GM18520 (cell line): ENCODE data around the gene PLA2G4F.
A peak's percentile ranks its signal among the peaks of the same experiment; 100 is the strongest.

ENCODE experiments used
- ATAC-seq: cut with Tn5 transposase; IDR thresholded peaks from one replicate; pipeline ENCODE4 v1.9.1; 2021; ENCODE audit not compliant: unreplicated experiment

Gene PLA2G4F

DNA sequence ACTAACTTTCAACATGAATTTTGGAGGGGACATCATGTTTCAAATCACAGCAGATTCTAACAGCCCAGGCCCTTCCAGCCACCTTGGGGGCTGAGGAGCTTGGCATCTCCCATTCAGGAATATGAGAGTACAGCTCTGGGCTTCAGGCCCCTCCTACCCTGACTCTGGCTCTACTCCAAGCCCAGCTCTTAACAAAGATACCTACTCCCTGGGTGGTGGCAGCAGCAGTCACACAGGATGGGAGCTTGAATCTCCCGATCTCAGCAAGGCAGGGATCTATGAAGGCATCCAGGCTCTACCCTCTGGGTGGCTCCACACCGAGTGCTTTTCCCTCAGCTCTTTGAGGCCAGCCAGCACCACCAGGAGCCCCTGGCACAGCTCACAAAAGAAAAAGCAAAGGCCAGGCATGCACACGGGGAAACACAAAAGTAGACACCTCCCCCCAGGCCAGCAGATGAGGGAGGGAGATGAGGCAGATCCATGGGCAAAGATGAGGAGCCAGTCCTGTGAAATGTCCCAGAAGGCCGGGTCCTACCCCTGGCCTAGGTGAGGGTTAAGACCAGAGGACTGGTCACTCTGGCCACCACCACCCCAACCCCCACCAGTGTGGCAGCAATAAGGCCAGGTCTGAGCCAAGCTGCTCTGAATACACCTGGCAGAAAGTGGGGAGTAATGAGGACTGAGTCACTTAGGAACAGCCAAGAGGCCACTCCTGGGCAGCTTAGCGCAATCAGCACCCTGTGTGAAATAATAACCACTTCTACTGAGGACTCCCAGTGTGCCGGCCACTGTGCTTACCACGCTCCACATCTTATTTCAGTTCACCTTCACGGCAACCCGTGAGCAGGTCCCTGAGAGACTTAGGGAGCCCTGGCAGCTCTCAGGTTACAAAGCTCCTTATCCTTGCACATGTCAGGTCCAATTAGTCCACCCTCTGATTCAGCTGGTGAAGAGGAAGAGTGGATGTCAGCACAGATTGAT, 24.3 kb downstream of the PLA2G4F start:
- ATAC-seq = no peak

DNA sequence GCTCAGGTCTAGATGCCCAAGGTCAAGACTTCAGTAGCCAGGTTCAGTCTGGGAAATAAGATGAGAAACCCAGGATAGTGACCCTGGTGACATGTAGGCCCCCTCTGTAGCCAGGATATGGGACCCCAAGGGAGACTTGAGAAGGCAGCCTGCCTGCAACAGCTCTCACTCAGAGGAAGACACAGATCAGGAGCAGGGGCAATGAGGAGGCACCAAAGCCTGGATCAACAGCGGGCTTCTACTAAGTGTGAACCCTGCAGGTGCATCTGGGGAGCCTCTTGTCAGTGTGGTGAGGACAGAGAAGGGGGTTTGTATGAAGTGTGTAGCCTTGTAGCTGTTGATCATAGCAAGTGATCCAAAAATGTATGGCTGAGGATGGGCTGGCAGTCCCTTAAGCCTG, 25.4 kb downstream of the PLA2G4F start:
- no peak for ATAC-seq

DNA sequence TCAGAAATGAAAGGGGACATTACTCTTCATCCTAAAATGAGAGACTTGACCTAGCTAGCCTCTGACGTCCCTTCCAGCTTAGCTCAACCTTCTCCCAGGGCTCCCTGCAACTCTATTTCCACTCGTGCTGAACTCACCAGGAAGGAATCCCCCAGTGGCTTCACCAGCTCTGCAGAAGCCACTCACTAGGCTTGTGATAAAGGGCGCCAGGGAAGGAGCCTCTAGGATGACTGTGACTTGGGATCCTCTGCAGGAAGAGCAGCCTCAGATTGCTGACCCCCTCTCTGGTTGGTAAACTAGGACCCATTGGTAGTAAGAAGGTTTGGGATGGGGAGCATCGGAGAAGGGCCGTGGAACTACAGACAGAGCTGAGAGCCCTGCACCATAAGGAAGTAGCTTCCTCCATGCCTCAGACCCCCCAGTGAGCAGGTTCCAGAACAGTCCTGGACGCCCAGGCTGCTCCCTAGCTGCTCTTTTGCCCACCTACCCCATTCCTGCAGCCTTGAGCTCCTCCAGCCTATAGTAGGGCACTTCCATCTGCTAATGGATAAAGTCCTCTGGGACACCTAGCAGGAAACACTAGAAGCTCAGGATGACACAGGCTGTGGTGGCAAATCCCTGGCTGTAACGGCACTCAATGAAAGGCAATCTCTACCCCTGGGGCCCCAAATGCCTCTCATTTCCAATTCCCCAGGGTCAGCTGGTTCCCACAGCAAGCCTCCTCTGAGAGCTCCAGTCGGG, 26.0 kb downstream of the PLA2G4F start:
- ATAC-seq = no peak

DNA sequence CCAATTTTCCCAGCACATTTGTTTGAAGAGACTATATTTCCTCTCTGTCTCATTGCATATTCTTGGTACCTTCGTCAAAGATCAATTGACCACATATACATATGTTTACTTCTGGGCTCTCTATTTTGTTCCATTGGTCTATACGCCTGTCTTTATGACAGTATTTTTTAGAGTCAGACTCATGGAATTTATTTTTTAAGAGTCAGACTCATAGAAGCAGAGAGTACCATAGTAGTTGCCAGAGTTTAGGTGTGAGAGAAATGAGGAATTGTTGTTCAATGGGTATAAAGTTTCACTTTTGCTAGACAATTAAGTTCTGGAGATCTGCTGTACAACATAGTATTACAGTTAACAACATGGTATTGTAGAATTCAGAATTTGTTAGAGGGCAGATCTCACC, 27.1 kb downstream of the PLA2G4F start:
- ATAC-seq = no peak

DNA sequence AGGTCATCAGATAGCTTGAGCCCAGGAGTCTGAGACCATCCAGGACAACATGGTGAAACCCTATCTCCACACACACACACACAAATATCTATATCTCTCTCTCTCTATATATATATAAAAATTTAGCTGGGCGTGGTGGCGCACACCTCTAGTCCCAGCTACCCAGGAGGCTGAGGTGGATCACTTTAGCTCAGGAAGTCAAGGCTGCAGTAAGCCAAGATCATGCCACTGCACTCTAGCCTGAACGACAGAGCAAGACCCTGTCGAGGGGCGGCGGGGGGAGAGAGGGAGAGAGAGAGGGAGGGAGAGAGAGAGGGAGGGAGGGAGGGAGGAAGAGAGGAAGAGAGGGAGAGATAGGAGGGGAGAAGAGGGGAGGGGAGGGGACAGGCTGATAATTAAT, 28.0 kb downstream of the PLA2G4F start:
- ATAC-seq = no peak

DNA sequence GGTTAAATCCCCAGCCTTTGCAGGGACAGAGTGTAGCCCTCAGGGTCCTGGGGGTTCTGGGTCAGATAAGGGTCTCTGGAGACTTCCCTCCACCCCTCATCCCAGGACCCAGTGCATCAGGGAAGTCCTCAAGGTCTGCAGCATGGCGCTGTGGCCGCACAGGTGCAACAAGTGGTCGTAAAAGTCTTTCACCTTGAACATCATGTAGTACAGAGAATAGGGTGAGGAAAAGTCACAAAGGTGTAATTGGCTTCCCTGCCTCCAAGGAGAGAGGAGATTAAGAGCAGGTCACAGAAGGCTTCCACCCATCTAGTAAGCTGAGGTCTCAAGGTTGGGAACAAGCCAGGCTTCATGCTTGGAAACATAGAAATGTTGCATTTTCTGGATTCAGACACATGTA, 32.9 kb downstream of the PLA2G4F start:
- no peak for ATAC-seq

DNA sequence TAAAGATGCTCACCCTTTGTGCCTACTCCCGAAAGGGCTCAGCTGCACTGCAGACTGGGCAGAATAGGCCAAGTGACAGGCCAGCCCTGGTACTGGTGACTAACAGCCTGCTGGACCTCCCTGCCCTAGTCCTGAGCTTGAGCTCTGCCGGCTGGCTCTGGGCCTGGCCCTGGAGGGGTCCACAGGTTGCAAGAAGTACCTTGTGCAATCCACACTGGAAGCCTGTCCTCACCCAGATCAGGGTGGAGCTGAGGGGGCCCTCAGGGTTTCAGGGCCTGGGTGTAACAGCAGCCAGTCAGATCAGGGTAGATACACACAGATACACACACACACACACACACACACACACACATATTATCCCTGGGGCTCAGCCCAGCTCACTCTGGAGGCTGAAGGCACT, 34.8 kb downstream of the PLA2G4F start:
- no peak for ATAC-seq

DNA sequence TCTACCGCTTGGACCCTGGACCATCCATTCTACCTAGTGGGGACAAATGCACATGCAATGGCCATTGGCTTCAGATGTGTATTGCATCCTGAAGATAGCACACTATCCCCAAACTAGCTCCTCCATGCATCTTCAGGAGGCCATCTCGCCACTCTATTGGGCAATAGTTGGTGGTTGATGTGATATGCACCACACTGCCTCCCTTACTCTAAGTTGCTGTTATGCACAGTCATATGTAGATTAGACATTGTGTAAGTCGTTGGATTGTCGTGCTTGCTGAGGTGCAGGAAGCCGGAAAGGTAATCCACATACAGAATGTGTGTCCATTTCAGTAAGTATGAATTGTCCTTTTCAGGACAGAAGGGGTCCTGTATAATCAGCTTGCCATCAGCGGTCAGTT, 35.4 kb downstream of the PLA2G4F start:
- no peak for ATAC-seq

DNA sequence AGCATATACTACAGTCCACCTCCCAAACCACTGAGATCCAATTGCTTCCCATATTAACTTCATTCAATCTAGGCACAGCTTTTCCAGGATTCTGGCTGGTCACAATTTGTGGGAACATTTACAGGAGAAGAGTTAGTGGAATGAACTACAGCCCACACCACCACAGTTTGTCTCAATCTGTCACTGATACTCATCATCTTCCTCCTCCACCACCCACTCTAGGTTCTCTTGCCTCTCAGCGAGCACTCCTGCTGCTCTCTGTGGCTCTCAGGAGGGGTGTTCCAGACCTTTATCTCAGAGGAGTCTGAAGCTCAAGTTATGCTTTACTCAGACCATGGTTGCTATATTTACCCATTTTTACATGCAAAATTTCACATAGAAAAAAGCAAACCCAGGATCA, 36.2 kb downstream of the PLA2G4F start:
- ATAC-seq = no peak

DNA sequence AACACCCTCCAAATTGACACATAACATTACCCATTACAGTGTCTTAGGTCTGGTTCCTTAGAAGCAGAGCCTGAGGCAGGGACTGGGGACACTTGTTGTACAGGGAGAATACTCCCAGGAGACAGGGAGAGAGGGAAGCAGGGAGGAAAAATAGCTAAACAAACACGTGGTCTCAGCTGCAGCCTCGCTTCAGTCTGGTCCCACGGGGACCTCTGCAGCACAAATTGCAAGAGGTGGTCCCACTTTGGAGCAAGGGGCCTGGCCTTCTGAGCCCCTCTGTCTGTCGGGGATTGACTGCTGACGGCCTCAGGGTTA, 37.0 kb downstream of the PLA2G4F start:
- no peak for ATAC-seq

DNA sequence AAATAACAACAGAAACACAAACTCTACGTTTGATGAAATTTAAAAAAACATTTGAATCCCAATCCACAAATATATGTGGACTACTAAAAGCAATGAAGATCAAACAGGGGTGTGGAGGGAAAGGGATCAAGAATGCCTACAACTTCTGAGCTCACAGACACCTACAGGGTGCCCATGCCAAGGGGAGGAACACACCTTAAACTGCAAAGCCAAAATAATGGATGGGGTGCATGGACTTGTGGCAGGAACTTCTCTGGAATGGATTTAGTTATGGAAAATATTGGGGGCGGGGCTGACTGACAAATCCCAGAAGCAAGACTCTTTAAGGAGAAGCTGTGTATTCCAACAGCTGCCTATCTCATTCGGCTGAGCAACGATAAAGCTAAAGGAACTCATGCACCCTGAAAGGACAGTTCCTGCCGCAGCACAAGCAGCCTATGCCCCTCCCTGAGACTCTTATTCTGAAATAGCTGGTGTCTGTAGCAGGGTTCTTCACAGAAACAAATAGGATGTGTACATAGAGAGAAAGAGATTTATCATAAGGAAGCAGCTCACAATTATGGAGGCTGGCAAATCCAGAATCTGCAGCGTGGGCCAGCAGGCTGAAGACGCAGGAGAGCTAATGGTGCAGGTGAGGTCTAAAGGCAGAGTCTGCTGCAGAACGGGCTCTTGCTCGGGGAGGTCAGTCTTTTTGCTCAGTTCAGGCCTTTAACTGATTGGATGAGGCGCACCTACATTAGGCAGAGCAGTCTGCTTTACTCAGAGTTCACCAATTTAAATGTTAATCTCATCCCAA, 37.6 kb downstream of the PLA2G4F start:
- no peak for ATAC-seq

DNA sequence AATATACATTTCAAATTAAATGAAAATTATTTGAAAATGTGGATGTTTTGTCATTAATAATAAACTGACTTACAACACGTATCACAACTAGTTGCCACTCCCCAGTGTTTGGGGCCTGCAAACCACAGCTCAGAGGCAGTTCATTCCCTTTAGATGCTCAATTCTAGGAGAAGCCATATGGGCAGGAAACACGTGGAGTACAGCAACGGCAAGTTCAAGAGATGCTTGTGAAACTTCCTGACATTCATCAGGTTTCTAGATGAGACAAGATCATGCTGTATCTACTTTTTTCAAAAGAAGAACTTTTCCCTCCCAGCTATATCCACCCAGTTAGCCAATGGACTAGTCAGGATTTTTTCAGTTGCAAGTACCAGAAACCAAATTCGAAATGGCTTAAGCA, 44.5 kb downstream of the PLA2G4F start:
- no peak for ATAC-seq

DNA sequence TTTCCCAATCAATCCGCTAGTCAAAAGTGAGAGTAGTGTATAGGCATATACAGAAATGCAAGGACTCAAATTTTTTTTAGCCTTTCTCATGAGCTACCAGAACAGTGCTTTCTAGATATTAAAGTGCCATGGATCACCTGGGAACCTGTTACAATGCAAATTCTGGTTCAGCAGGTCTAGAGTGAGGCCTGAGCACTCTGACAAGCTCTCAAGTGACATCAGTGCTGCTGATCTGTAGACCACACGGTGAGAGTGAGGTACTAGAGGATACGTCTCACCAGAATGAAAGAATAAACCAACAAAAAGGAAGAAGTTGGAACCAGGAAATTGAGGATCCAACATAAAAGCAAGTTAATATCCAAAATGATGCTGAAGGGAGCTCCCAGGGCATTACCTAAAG, 46.1 kb downstream of the PLA2G4F start:
- ATAC-seq = no peak

DNA sequence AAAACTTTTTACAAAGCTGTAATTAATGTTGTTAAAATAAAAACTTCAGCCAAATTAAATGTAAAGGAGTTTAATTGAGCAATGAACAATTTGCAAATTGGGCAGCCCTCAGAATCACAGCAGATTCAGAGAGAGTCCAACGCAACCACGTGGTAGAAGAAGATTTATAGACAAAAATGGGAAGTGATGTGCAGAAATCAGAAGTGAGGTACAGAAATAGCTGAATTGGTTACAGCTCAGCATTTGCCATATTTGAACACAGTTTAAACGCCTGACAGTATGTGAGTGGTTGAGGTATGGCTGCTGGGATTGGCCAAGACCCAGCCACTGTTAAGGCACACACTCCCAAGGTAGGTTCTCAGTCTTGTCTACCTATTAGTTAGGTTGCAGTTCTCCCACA, 47.6 kb downstream of the PLA2G4F start:
- ATAC-seq = no peak

DNA sequence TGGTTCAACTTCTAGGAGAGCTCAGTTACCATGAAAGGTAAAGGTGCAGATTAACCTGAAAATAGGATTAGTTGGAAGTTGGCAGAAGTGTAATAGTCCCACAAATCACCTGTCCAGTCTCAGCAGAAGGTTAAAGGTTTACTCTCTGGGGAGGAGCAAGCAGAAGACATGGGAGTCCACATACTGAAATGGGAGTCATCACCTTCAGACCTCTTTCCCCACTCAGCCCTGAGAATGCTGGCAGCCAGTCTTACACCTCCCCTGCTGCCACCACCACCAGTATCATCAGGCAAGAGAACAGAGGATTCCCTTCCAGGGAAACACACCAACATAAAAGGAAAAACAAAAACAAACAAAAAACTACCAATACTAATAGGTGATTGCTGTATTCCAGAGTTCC, 48.2 kb downstream of the PLA2G4F start:
- no peak for ATAC-seq

DNA sequence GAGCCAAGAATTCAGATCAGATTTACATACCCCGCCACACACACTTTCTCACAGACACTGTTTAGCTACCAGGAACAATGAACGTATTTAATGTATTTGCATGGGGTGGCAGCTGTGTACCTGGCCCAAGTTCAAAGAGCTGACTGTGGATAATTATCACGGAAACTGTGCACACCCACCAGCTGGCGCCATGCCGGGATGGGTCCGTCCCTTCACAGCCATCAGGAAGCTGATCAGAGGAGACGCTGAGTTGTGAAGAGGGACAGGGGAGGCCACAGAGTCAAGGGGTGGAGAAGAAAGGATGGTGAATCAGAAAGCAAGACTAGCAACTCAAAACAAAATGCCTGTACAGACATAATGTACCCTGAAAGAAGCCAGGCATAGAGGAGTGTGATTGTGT, 49.0 kb downstream of the PLA2G4F start:
- peak; percentile 42 for ATAC-seq

DNA sequence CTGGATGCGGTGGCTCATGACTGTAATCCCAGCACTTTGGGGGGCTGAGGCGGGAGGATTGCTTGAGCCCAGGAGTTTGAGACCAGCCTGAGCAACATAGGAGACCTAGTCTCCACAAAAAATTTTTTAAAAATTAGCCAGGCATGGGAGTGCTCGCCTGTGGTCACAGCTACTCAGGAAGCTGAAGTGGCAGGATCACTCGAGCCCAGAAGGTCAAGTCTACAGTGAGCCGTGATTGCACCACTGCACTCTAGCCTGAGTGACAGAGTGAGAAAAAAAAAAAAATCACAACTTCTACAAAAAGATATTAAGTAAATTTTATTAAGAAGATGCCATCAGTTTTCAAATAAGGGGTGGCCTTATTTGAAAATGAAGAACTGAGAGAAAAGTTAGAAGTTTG, 50.1 kb downstream of the PLA2G4F start:
- no peak for ATAC-seq

DNA sequence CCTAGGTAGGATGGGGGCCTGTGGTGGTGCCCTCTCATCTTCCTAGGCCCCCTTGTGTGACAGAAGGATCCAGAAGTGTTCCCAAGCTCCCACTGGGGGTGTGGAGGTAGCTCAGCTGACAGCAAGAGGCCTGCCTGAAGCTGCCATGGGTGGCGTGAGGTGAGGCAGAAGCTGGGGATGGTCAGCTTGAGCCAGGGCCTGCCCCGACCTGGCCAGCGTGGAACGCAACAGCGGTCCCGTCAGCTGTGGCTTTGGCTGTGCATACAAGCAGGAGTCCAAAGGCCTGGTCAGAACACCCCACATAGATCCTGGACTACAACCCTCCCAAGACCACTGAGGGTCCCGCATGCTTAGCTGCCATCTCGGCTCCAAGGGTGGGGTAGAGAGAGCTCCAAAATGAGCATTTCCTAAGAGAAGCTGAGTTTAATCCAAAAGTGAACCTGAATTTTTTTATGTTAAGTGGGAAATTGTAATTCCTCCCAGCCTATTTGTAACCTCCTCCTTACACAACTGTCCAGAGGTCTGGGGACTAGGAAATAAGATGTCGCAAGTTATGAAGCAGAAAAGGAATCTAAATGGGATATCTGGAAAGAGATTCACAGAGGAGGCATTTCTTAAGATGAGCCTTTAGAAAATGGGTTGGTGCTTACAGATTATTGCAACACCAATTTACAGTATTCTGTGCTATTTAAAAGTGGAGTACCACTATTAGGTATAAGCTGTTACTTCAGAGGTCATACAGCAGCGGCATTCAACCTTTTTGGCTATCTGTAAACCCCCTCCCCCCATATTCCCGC, 52.1 kb downstream of the PLA2G4F start:
- no peak for ATAC-seq

DNA sequence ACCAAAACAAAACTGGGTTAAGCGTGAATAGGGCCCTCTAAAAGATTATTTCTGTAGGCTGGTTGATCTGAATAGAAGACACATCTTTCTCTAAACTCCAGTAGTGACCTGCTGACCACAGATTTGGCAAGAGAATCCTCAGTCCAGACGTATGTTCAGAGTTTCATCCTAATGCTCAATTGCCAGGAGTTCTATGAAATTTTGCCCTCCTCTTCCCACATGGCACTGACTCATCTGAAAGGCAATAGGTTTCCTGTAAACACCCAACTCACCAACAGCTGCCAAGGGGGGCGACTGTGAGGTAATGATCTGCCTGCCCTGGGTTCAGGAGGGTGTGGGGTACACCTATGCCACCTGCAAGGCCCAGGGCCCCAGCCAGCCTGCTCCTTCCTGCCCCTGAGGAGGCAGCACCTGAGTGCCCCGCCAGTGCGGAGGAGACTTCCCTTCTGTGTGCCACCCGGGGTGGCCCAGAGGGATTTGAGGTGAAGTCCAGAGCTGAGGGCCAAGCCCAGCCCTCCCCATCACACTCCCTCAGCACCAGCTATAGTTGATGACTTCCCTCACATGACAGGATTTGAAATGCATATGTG, 53.7 kb downstream of the PLA2G4F start:
- no peak for ATAC-seq

DNA sequence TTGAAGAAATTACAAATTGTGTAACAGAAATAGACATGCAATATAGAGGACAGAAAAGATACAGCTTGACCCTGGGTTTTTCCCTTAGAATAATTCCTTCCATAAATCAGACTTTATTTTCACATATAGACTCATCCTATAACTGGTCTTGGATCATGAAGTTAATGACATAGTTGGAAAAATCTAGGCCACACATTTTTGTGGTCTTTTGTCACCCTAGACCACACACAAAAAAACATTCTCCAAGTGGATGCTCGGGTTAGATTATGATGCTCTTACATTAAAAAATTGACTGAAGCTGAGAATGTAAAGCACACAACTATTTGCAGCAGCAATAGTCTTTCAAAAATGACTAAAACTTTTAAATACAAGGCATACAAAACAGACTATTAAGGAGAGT, 54.6 kb downstream of the PLA2G4F start:
- ATAC-seq = no peak
